ENCODE data around the gene SDSL. TPM values are rescaled to one million over a fixed set of nuclear protein-coding genes. Genes with fewer than 3 reads are reported as not detected.

Gene SDSL, protein sequence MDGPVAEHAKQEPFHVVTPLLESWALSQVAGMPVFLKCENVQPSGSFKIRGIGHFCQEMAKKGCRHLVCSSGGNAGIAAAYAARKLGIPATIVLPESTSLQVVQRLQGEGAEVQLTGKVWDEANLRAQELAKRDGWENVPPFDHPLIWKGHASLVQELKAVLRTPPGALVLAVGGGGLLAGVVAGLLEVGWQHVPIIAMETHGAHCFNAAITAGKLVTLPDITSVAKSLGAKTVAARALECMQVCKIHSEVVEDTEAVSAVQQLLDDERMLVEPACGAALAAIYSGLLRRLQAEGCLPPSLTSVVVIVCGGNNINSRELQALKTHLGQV
- 9.1 and 14.5 TPM in 2 replicates for total RNA-seq

GRCh38 chr12:113422030-113422885, at the start of gene SDSL:
SDSL (plus strand) TSS chr12:113422380; CDS start chr12:113427983, 5,603 bp downstream.
- Histone ChIP-seq H3K4me3 (ENCODE audit: low read depth, low read length) (peak within 1 kb of the TSS; percentile 62), H3K27me3 (ENCODE audit: control insufficient read depth, insufficient read depth, low read length) (no peaks in the 10 kb centered on the region), H3K36me3 (ENCODE audit: control insufficient read depth, insufficient read depth, low read length) (no peaks in the 10 kb centered on the region)
- peak; percentile 85 for DNase-seq (ENCODE audit: low read depth)
- no peak for TF ChIP-seq CTCF (IDR thresholded peaks at IDR 0.05; ENCODE audit: insufficient read depth, low read length, poor library complexity, severe bottlenecking)

DNA sequence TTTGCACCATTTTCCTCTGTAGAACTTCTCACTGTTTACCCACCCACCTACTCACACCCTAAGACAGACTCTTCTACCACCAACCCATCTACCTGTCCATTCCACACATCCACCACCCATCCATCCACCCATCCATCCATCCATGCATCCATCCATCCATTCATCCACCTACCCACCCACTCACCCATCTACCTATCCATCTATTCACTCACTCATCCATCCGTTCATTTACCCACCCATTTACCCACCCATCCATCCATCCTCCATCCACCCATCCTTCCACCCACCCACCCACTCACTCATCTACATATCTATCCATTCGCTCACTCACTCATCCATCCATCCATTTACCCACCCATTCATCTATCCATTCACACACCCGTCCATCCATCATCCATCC, 48.7 kb upstream of the SDSL start:
- TF ChIP-seq CTCF (IDR thresholded peaks at IDR 0.05; ENCODE audit: insufficient read depth, low read length, poor library complexity, severe bottlenecking) = no peak
- Histone ChIP-seq H3K4me3 (ENCODE audit: low read depth, low read length) (no peak overlapping the region), H3K27me3 (ENCODE audit: control insufficient read depth, insufficient read depth, low read length) (no peaks in the 10 kb centered on the region), H3K36me3 (ENCODE audit: control insufficient read depth, insufficient read depth, low read length) (no peaks in the 10 kb centered on the region)
- DNase-seq (ENCODE audit: low read depth) = no peak

- no peak for DNase-seq (ENCODE audit: low read depth)
- TF ChIP-seq CTCF (IDR thresholded peaks at IDR 0.05; ENCODE audit: insufficient read depth, low read length, poor library complexity, severe bottlenecking) = no peak
- Histone ChIP-seq H3K27me3 (ENCODE audit: control insufficient read depth, insufficient read depth, low read length) (no peaks in the 10 kb centered on the region), H3K36me3 (ENCODE audit: control insufficient read depth, insufficient read depth, low read length) (no peaks in the 10 kb centered on the region), H3K4me3 (ENCODE audit: low read depth, low read length) (no peak overlapping the region)
Observed at GRCh38 chr12:113373969-113374368, 48.2 kb upstream of the SDSL start.

GRCh38 chr12:113374823-113375428, 47.3 kb upstream of the SDSL start:
- H3K36me3 ChIP-seq (ENCODE audit: control insufficient read depth, insufficient read depth, low read length) = no peaks in the 10 kb centered on the region
- H3K27me3 ChIP-seq (ENCODE audit: control insufficient read depth, insufficient read depth, low read length) = no peaks in the 10 kb centered on the region
- no peak for TF ChIP-seq CTCF (IDR thresholded peaks at IDR 0.05; ENCODE audit: insufficient read depth, low read length, poor library complexity, severe bottlenecking)
- DNase-seq (ENCODE audit: low read depth) = no peak
- H3K4me3 ChIP-seq (ENCODE audit: low read depth, low read length) = no peak overlapping the region

DNA sequence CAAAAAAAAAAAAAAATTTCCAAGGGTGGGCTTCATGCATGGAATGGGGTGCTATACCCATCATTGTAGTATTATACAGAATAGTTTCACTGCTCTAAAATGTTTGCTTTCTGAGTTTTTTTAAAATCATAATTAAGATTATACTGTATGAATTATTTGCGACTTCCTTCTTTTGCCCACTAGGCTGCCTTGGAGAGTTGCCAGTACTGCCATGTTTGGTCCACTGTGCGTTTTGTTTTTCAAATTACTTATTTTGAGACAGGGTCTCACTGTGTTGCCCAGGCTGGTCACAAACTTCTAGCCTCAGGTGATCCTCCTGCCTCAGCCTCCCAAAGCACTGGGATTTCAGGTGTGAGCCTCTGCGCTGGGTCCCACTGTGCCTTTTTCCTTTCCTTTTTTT, 43.9 kb upstream of the SDSL start:
- no peaks in the 10 kb centered on the region for H3K36me3 ChIP-seq (ENCODE audit: control insufficient read depth, insufficient read depth, low read length)
- no peaks in the 10 kb centered on the region for H3K27me3 ChIP-seq (ENCODE audit: control insufficient read depth, insufficient read depth, low read length)
- no peak for DNase-seq (ENCODE audit: low read depth)
- no peak for TF ChIP-seq CTCF (IDR thresholded peaks at IDR 0.05; ENCODE audit: insufficient read depth, low read length, poor library complexity, severe bottlenecking)
- H3K4me3 ChIP-seq (ENCODE audit: low read depth, low read length) = no peak overlapping the region

Measured in kidney epithelial cell (primary cell).